ENCODE measurements around the gene ASGR1.

GRCh38 chr17:7129311-7129710 is 49.9 kb downstream of the ASGR1 start:
- TF ChIP-seq CTCF (conservative IDR thresholded peaks at IDR 0.05; ENCODE audit: low read depth, low read length) (no peak), POLR2A (IDR thresholded peaks at IDR 0.05; ENCODE audit: low read depth, low read length) (no peak), ELK1 (IDR thresholded peaks at IDR 0.05; ENCODE audit: borderline replicate concordance, low read depth, low read length) (no peak), SMC3 (IDR thresholded peaks at IDR 0.05; ENCODE audit: low read depth, low read length) (no peak), MAZ (IDR thresholded peaks at IDR 0.05; ENCODE audit: borderline replicate concordance, low read depth, low read length) (no peak)
